Activated CD4-positive, CD25-positive, alpha-beta regulatory T cell treated with anti-CD3 and anti-CD28 coated beads, Interleukin-2, amount 50 U/mL, for 24 hours (primary cell): ENCODE results near the gene TMEM33.

ENCODE experiments used
- ATAC-seq, 2 donors: fragments of 150-1000 bp; cut with Tn5 transposase; one replicate each; pipeline ENCODE4 v1.10.0; 2021; ENCODE audit warnings: mild to moderate bottlenecking in 1 of 2, moderate library complexity in 1 of 2

Gene TMEM33

DNA sequence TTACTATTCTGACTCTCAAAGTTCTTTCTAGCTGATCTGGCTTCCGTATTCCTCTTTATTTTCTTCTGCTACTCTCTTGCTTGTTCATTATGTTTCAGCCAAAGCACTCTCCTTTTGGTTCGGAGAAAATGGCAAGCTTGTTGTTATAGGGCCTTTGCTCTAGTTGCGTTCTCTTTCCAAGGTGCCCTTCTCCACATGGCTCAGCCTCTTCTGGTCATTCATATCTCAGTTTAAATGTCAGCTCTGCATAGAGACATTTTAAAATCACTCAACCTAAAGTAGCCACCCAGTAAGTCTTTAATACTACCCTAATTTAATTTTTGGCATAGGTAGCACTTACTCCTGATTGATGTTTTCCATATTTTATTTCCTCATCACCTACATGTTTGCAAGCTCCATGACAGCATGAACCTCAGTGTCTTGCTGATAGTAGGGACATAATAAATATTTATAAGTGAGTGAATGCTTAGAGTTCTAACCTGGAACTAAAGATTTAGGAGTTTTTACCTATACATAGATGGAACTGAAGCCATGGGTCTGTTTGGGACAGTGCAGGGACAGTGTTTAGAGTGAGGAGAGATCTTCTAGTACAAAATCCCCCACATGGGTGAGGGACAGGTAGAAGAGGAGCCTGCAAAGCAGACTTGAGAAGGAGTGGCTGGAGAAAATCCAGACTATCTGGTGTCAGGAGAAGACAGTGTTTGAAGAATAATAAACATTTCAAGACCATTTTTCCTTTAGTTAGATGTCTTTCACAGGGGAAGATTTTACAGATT is 73.0 kb downstream of the TMEM33 start:
- ATAC-seq, result no peak
